H1 (cell line): ENCODE data around the gene TLK1. TPM values are rescaled to one million over a fixed set of nuclear protein-coding genes. Genes with fewer than 3 reads are reported as not detected.

Source experiments
- CBX8 ChIP-seq: fragments of 300-800, 300-1000 bp; sonication (generic); IDR thresholded peaks from 2 replicates; pipeline ENCODE4 v1.7.1; 2016; ENCODE audit warnings: low read depth, low read length, borderline replicate concordance
- EGR1 ChIP-seq: IDR thresholded peaks from 2 replicates; pipeline ENCODE4 v1.6.1; 2011; ENCODE audit warnings: low read depth, low read length, borderline replicate concordance
- JUN ChIP-seq: IDR thresholded peaks from 2 replicates; pipeline ENCODE4 v1.6.1; 2011; ENCODE audit warnings: low read depth, mild to moderate bottlenecking, improper control_type of control experiment, low read length
- SIX5 ChIP-seq: IDR thresholded peaks from 2 replicates; pipeline ENCODE4 v1.6.1; 2011; ENCODE audit warnings: mild to moderate bottlenecking, low read depth, low read length
- TAF1 ChIP-seq: IDR thresholded peaks from 2 replicates; pipeline ENCODE4 v1.6.1; 2011; ENCODE audit warnings: mild to moderate bottlenecking, low read depth, low read length
- polyA plus RNA-seq, 7 experiments: library from polyadenylated mRNA; depleted of rRNA in 3 of 7; stranded (reverse) in 5 of 7; unstranded in 2 of 7; fragments of >200 nt in 5 of 7; fragments of 200-250 nt in 2 of 7; gene quantifications; 1 replicate in 5 of 7; 2 replicates in 1 of 7; 4 replicates in 1 of 7; pipeline versions ENCODE4 v1.2.1 to v1.2.3, GENCODE V29; 2011 to 2013; ENCODE audit warnings: missing spikeins in 2 of 7, mixed read lengths in 2 of 7
- total RNA-seq: library from RNA; stranded (reverse); fragmentation: NEBNext Ultra II Directional; extraction: Animal tissue kit (Norgen Biotek cat#: 25700); gene quantifications from 2 replicates; pipeline ENCODE4 v1.2.1, GENCODE V29; 2021

Gene TLK1
- total and polyA plus RNA-seq, 2 of the 8 experiments (the other 6 are each of a cell fraction or from before 2014, with no cell fraction given): 11.2 to 102 TPM

- no peak for TF ChIP-seq CBX8
- no peak for TF ChIP-seq JUN
- no peak for TF ChIP-seq TAF1
- no peak for TF ChIP-seq EGR1
- TF ChIP-seq SIX5: no peak
Measured at GRCh38 chr2:170984079-170984478, 176.6 kb downstream of the TLK1 start (continued).
